ENCODE results near the gene PLCB3.

- TF ChIP-seq CTCF (IDR thresholded peaks at IDR 0.05; ENCODE audit: low read depth, low read length), result no peak
- no peak for TF ChIP-seq EZH2phosphoT487 (IDR thresholded peaks at IDR 0.05; ENCODE audit: low read depth)
These were observed 3.0 kb downstream of the PLCB3 start for GRCh38 chr11:64254326-64254725.

Data from OCI-LY3 (cell line).